ENCODE data around the gene GIMAP6. TPM values are rescaled to one million over a fixed set of nuclear protein-coding genes. Genes with fewer than 3 reads are reported as not detected.

Gene GIMAP6
- polyA plus RNA-seq, 1 of the 3 experiments (the other 2 are of a cell fraction) = 0.05 TPM

DNA sequence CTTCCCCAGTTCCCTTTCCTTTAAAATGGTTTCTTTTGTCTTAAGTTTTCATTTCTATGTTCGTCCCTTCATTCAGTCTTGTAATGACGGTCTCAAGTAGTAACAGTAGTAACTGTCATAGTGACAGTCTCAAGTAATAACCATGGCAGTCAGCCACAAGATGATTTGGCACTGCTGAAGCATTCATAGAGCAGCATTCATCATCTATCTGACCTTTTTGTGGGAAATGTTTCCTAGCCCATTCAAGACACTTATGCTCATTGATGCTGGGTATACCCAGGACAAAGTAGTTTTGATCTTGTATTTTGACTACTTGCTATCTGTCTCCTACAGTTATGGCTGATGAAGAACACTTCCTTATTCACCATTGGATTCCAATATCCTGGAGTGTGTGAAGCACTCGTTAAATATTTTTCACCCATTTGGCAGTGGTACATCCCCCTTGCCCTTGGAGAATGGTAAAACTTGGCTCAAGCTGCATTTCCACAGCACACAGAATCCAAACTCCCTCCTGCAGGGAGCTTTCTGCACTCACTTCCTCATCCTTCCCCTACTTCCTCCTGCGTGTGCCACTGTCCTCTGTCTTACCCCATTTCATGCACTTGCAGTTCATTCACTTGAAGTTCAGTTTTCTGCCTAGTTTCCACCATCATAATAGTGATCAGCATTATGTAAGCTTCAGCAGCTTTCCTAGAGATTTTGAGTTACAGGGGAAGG lies 46.0 kb downstream of the GIMAP6 start (continued):
- TF ChIP-seq, protein P1, sequence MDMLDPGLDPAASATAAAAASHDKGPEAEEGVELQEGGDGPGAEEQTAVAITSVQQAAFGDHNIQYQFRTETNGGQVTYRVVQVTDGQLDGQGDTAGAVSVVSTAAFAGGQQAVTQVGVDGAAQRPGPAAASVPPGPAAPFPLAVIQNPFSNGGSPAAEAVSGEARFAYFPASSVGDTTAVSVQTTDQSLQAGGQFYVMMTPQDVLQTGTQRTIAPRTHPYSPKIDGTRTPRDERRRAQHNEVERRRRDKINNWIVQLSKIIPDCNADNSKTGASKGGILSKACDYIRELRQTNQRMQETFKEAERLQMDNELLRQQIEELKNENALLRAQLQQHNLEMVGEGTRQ (IDR thresholded peaks at IDR 0.05; ENCODE audit: borderline replicate concordance, low read depth, low read length) = no peak
- TF ChIP-seq RAD21 (IDR thresholded peaks at IDR 0.05; ENCODE audit: low read length) (no peak), GABPA (IDR thresholded peaks at IDR 0.05; ENCODE audit: low read depth) (no peak)
- TF ChIP-seq, protein P2, sequence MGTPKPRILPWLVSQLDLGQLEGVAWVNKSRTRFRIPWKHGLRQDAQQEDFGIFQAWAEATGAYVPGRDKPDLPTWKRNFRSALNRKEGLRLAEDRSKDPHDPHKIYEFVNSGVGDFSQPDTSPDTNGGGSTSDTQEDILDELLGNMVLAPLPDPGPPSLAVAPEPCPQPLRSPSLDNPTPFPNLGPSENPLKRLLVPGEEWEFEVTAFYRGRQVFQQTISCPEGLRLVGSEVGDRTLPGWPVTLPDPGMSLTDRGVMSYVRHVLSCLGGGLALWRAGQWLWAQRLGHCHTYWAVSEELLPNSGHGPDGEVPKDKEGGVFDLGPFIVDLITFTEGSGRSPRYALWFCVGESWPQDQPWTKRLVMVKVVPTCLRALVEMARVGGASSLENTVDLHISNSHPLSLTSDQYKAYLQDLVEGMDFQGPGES (IDR thresholded peaks at IDR 0.05; ENCODE audit: low read depth, low read length) = no peak
- TF ChIP-seq, protein P3, sequence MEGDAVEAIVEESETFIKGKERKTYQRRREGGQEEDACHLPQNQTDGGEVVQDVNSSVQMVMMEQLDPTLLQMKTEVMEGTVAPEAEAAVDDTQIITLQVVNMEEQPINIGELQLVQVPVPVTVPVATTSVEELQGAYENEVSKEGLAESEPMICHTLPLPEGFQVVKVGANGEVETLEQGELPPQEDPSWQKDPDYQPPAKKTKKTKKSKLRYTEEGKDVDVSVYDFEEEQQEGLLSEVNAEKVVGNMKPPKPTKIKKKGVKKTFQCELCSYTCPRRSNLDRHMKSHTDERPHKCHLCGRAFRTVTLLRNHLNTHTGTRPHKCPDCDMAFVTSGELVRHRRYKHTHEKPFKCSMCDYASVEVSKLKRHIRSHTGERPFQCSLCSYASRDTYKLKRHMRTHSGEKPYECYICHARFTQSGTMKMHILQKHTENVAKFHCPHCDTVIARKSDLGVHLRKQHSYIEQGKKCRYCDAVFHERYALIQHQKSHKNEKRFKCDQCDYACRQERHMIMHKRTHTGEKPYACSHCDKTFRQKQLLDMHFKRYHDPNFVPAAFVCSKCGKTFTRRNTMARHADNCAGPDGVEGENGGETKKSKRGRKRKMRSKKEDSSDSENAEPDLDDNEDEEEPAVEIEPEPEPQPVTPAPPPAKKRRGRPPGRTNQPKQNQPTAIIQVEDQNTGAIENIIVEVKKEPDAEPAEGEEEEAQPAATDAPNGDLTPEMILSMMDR (IDR thresholded peaks at IDR 0.05) = no peak

DNA sequence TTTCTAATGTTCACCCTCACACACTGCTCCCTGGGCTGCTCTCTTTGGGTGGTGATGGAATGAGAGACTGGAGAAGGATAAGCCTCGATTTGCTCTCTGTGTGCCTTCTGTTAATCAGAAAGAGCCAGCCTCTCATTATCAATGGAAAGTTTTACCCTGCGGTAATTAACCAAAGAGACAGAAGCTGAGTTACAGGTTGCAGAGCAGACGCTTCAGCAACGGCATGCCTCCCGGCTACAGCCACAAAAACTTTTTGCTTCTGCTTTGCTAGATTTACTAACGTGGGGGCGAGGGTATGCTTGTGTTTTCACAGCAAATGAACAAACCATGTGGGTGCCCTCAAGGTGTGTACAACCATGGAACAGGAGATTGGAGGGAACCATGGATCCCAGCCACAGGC lies 47.0 kb downstream of the GIMAP6 start:
- H3K27ac ChIP-seq (ENCODE audit: low read depth in 2 of 2, low read length in 1 of 2) = no peak overlapping the region
- no peak for TF ChIP-seq GATA2 (CRISPR knock-in tag; IDR thresholded peaks at IDR 0.05)
- no peak overlapping the region for H3K4me2 ChIP-seq
- H3K36me3 ChIP-seq (replicated peaks in 1 of 2; ENCODE audit: control insufficient read depth in 1 of 2, insufficient read depth in 2 of 2, low read length in 1 of 2) = no peaks in the 10 kb centered on the region
- H3K4me1 ChIP-seq (ENCODE audit: control insufficient read depth in 1 of 2, insufficient read depth in 2 of 2, low read depth in 1 of 2, low read length in 1 of 2) = no peaks in the 10 kb centered on the region
- H4K20me1 ChIP-seq (ENCODE audit: insufficient read depth) = no peaks in the 10 kb centered on the region
- H3K27me3 ChIP-seq (ENCODE audit: insufficient read depth) = peaks cover 20% of the 10 kb centered on the region; the same call in 1 of the 2 replicates
- no peaks in the 10 kb centered on the region for H3F3A ChIP-seq (replicated peaks; ENCODE audit: insufficient read depth)
- H2AFZ ChIP-seq (ENCODE audit: low read depth) = no peak overlapping the region
- no peaks in the 10 kb centered on the region for H3K9me2 ChIP-seq
- CTCF ChIA-PET = no interaction called here
- no peaks in the 10 kb centered on the region for H3K9me3 ChIP-seq
- POLR2A ChIA-PET = no interaction called here
- H3K9ac ChIP-seq = no peak overlapping the region
- no peaks in the 10 kb centered on the region for H3K79me2 ChIP-seq (ENCODE audit: insufficient read depth)
- WGBS (ENCODE audit: low lambda C conversion rate) = 3% methylated on average over 7 of the region's 7 CpGs
- H3K4me3 ChIP-seq (ENCODE audit: low read depth in 2 of 2, low read length in 1 of 2) = no peak overlapping the region
- no peak for DNase-seq

DNA sequence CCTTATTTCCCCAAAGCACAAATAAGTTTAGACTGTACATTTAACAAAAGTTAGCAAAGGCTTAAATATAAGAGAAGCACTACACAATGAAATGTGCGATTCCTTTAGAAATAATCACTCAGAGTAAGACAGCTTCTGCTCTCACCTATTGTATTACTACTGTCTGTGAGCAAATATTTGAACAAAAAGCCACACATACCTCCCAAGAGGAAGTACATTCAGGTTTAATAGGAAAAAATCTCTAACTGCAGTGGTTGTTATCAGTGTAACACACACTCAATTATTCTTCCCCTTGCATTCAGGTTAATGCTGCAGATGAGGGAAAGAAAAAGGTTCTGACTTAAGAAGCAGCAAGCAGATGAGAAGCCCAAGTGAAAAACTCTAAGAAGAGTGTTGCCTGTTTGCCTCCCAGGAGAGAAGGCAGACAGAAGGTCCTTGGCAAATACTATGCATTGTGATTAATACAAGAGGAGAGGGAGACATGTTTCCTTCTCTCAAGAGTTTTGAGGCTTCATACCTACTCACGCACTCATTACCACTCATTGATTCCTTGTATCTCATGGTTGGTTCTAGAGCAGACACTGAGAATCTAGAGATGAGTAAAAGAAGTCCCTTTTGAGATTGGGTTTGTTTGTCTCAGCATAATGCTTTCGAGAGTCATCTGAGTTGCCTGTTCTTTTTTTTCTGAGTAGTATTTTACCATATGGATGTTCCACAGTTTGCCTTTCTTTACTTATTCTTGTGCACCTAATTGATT lies 51.4 kb downstream of the GIMAP6 start:
- TF ChIP-seq, protein P4, sequence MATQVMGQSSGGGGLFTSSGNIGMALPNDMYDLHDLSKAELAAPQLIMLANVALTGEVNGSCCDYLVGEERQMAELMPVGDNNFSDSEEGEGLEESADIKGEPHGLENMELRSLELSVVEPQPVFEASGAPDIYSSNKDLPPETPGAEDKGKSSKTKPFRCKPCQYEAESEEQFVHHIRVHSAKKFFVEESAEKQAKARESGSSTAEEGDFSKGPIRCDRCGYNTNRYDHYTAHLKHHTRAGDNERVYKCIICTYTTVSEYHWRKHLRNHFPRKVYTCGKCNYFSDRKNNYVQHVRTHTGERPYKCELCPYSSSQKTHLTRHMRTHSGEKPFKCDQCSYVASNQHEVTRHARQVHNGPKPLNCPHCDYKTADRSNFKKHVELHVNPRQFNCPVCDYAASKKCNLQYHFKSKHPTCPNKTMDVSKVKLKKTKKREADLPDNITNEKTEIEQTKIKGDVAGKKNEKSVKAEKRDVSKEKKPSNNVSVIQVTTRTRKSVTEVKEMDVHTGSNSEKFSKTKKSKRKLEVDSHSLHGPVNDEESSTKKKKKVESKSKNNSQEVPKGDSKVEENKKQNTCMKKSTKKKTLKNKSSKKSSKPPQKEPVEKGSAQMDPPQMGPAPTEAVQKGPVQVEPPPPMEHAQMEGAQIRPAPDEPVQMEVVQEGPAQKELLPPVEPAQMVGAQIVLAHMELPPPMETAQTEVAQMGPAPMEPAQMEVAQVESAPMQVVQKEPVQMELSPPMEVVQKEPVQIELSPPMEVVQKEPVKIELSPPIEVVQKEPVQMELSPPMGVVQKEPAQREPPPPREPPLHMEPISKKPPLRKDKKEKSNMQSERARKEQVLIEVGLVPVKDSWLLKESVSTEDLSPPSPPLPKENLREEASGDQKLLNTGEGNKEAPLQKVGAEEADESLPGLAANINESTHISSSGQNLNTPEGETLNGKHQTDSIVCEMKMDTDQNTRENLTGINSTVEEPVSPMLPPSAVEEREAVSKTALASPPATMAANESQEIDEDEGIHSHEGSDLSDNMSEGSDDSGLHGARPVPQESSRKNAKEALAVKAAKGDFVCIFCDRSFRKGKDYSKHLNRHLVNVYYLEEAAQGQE (IDR thresholded peaks at IDR 0.05; ENCODE audit: low read depth, low read length) = no peak
- TF ChIP-seq, protein P2 (IDR thresholded peaks at IDR 0.05; ENCODE audit: low read depth, low read length) = no peak
- no peak for TF ChIP-seq TAF1 (IDR thresholded peaks at IDR 0.05; ENCODE audit: borderline replicate concordance, low read depth, low read length)
- no peak overlapping the region for H3K9ac ChIP-seq
- no peaks in the 10 kb centered on the region for H3F3A ChIP-seq (replicated peaks; ENCODE audit: insufficient read depth)
- no peak for DNase-seq
- no peak overlapping the region for H3K4me2 ChIP-seq
- H3K27ac ChIP-seq (ENCODE audit: low read depth in 2 of 2, low read length in 1 of 2) = no peak overlapping the region
- no peaks in the 10 kb centered on the region for H4K20me1 ChIP-seq (ENCODE audit: insufficient read depth)
- H3K4me3 ChIP-seq (ENCODE audit: low read depth in 2 of 2, low read length in 1 of 2) = no peak overlapping the region
- WGBS (ENCODE audit: low lambda C conversion rate) = 4% methylated on average over 3 of the region's 3 CpGs
- peaks cover 20% of the 10 kb centered on the region; the same call in 1 of the 2 replicates for H3K27me3 ChIP-seq (ENCODE audit: insufficient read depth)
- ChIA-PET CTCF (no interaction called here), POLR2A (no interaction called here)
- H3K36me3 ChIP-seq (replicated peaks in 1 of 2; ENCODE audit: control insufficient read depth in 1 of 2, insufficient read depth in 2 of 2, low read length in 1 of 2) = no peaks in the 10 kb centered on the region
- H3K79me2 ChIP-seq (ENCODE audit: insufficient read depth) = no peaks in the 10 kb centered on the region
- H3K4me1 ChIP-seq (ENCODE audit: control insufficient read depth in 1 of 2, insufficient read depth in 2 of 2, low read depth in 1 of 2, low read length in 1 of 2) = no peaks in the 10 kb centered on the region
- H3K9me3 ChIP-seq = no peaks in the 10 kb centered on the region
- H2AFZ ChIP-seq (ENCODE audit: low read depth) = no peak overlapping the region
- no peaks in the 10 kb centered on the region for H3K9me2 ChIP-seq
